ENCODE data around the gene ACTA1. TPM values are rescaled to one million over a fixed set of nuclear protein-coding genes. Genes with fewer than 3 reads are reported as not detected.

ACTA1 gene
- polyA plus RNA-seq, 1 experiment: not detected

DNA sequence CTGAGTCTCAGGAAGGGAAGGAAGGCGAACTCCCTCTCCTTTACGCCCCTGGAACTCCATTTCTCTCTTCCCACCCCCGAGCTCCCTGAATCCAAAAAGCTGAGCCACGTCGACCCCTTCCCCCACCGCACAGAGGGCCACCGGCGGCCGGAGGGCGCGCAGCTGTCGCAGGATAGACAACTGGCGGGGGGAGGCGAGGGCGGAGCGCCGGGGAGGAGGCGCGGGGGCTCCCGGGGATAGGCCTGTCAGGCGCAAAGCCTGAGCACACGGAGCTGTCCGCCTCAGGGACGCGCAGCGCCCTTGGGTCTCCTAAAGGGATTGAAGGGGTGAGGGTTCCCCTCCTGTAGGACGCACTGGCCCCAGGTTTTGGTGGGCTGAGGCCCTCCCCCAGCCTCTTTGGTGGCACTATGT, 752 bp upstream of the ACTA1 start:
- TF ChIP-seq, protein P1, sequence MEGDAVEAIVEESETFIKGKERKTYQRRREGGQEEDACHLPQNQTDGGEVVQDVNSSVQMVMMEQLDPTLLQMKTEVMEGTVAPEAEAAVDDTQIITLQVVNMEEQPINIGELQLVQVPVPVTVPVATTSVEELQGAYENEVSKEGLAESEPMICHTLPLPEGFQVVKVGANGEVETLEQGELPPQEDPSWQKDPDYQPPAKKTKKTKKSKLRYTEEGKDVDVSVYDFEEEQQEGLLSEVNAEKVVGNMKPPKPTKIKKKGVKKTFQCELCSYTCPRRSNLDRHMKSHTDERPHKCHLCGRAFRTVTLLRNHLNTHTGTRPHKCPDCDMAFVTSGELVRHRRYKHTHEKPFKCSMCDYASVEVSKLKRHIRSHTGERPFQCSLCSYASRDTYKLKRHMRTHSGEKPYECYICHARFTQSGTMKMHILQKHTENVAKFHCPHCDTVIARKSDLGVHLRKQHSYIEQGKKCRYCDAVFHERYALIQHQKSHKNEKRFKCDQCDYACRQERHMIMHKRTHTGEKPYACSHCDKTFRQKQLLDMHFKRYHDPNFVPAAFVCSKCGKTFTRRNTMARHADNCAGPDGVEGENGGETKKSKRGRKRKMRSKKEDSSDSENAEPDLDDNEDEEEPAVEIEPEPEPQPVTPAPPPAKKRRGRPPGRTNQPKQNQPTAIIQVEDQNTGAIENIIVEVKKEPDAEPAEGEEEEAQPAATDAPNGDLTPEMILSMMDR (IDR thresholded peaks at IDR 0.05; ENCODE audit: low read depth, low read length): no peak
- H3K27ac ChIP-seq (ENCODE audit: low read depth, low read length): no peak overlapping the region
- peaks cover 52% of the 10 kb centered on the region for H3K27me3 ChIP-seq (ENCODE audit: control insufficient read depth, insufficient read depth, low read length)
- no peak overlapping the region for H3K4me3 ChIP-seq (ENCODE audit: low read depth, low read length)
- peaks cover 5% of the 10 kb centered on the region; the same call in 1 of the 2 replicates for H3K9me3 ChIP-seq (ENCODE audit: control insufficient read depth, insufficient read depth, low read length)
- DNase-seq (ENCODE audit: low read depth, low spot score): no peak
- ChIA-PET CTCF (interaction anchor here (0.7 kb wide), 1 partner anchor 319 kb away, joined by 3 read pairs; no protein-coding TSS in a partner anchor), POLR2A (no interaction called here)

DNA sequence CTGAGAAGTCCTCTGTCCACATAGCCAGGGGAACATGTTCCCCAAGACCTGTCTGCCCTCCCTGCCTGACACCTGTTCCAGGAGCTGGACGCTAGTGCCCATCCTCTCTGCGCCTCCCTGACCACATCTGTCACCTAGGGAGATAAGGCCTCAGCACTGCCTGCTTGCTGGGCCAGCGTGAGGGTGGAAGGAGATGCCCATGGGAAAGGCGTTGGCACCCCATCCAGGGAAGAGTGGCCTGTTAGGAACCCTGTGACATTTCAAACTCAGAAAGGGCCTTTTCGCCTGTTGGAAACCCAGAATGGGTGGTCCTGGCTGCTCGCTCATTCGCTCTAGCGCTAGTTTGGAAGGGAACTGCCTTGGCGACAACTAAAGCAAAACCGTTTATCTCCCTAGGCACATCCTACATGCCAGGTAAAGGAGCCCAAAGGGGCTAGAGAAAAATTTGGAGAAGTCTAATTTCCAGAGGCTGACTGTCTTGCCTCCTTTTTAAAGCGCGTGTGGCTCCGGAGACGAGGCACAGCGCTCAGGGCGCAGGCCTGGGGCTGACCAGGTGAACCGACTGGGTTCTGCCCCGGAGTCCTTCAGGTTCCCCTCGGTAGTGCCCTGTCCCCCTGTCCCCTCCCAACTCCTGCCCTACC, 410 bp downstream of the ACTA1 start:
- H3K9me3 ChIP-seq (ENCODE audit: control insufficient read depth, insufficient read depth, low read length): peaks cover 5% of the 10 kb centered on the region; the same call in 1 of the 2 replicates
- no peak overlapping the region for H3K4me3 ChIP-seq (ENCODE audit: low read depth, low read length)
- no peak for DNase-seq (ENCODE audit: low read depth, low spot score)
- CTCF ChIA-PET: no interaction called here
- POLR2A ChIA-PET: no interaction called here
- H3K27me3 ChIP-seq (ENCODE audit: control insufficient read depth, insufficient read depth, low read length): peaks cover 57% of the 10 kb centered on the region
- no peak overlapping the region for H3K27ac ChIP-seq (ENCODE audit: low read depth, low read length)
- TF ChIP-seq, protein P1 (IDR thresholded peaks at IDR 0.05; ENCODE audit: low read depth, low read length): no peak

GRCh38 chr1:229432905-229433304, 989 bp downstream of the ACTA1 start:
- ChIA-PET CTCF (no interaction called here), POLR2A (no interaction called here)
- no peak overlapping the region for H3K4me3 ChIP-seq (ENCODE audit: low read depth, low read length)
- H3K27me3 ChIP-seq (ENCODE audit: control insufficient read depth, insufficient read depth, low read length): peaks cover 57% of the 10 kb centered on the region
- TF ChIP-seq, protein P1 (IDR thresholded peaks at IDR 0.05; ENCODE audit: low read depth, low read length): no peak
- DNase-seq (ENCODE audit: low read depth, low spot score): no peak
- H3K9me3 ChIP-seq (ENCODE audit: control insufficient read depth, insufficient read depth, low read length): peaks cover 5% of the 10 kb centered on the region; the same call in 1 of the 2 replicates
- no peak overlapping the region for H3K27ac ChIP-seq (ENCODE audit: low read depth, low read length)

DNA sequence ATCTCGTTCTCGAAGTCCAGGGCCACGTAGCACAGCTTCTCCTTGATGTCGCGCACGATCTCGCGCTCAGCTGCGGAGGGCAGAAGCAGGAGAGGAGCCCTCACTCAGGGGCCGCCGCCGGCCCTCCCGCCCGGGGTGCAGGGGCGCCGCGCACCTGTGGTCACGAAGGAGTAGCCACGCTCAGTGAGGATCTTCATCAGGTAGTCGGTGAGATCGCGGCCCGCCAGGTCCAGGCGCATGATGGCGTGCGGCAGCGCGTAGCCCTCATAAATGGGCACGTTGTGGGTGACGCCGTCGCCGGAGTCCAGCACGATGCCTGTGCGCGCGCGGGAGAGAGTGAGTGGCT, 1.8 kb downstream of the ACTA1 start:
- POLR2A ChIA-PET: no interaction called here
- CTCF ChIA-PET: no interaction called here
- DNase-seq (ENCODE audit: low read depth, low spot score): no peak
- no peak overlapping the region for H3K27ac ChIP-seq (ENCODE audit: low read depth, low read length)
- TF ChIP-seq, protein P1 (IDR thresholded peaks at IDR 0.05; ENCODE audit: low read depth, low read length): no peak
- peaks cover 5% of the 10 kb centered on the region; the same call in 1 of the 2 replicates for H3K9me3 ChIP-seq (ENCODE audit: control insufficient read depth, insufficient read depth, low read length)
- peaks cover 60% of the 10 kb centered on the region for H3K27me3 ChIP-seq (ENCODE audit: control insufficient read depth, insufficient read depth, low read length)
- no peak overlapping the region for H3K4me3 ChIP-seq (ENCODE audit: low read depth, low read length)

DNA sequence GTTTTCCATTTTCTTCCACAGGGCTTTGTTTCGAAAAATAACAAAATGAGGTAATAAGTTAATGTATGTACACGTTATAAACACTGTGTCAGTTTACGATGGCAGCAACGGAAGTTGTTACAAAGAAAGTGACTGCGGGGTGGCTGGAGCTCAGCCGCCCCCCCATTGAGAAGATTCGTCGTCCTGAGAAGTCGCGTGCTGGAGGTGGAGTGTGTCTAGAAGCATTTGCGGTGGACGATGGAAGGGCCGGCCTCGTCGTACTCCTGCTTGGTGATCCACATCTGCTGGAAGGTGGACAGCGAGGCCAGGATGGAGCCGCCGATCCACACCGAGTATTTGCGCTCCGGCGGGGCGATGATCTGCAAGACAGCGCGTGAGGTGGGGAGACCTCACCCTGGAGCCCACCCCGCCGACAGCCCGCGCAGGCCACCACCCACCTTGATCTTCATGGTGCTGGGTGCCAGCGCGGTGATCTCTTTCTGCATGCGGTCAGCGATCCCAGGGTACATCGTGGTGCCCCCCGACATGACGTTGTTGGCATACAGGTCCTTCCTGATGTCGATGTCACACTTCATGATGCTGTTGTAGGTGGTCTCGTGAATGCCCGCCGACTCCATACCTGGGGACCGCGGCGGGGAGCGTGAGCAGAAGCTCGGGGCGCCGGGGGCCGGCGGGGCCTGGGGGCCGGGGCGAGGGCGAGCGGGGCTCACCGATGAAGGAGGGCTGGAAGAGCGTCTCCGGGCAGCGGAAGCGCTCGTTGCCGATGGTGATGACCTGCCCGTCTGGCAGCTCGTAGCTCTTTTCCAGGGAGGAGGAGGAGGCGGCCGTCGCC, 2.4 kb downstream of the ACTA1 start:
- ChIA-PET POLR2A (no interaction called here), CTCF (no interaction called here)
- TF ChIP-seq, protein P1 (IDR thresholded peaks at IDR 0.05; ENCODE audit: low read depth, low read length): no peak
- Histone ChIP-seq H3K27ac (ENCODE audit: low read depth, low read length) (no peak overlapping the region), H3K27me3 (ENCODE audit: control insufficient read depth, insufficient read depth, low read length) (peaks cover 65% of the 10 kb centered on the region), H3K4me3 (ENCODE audit: low read depth, low read length) (no peak overlapping the region), H3K9me3 (ENCODE audit: control insufficient read depth, insufficient read depth, low read length) (peaks cover 5% of the 10 kb centered on the region; the same call in 1 of the 2 replicates)
- DNase-seq (ENCODE audit: low read depth, low spot score): no peak

Data from AG04450 (cell line).